HEK293T (cell line): ENCODE results near the gene UCN2.
A peak's percentile ranks its signal among the peaks of the same experiment; 100 is the strongest.

Source experiments
- CTCF ChIA-PET: fragments of 350-600 bp; formaldehyde crosslinking; extraction: SDS; loops from one replicate; lab custom pipeline; 2021; ENCODE audit warnings: antibody characterized with exemption, inconsistent platforms; lab: Yijun Ruan, JAX
- POLR2A ChIA-PET: fragments of 350-600 bp; formaldehyde crosslinking; extraction: SDS; loops from one replicate; lab custom pipeline; 2020; ENCODE audit warnings: antibody characterized with exemption, inconsistent platforms; lab: Yijun Ruan, JAX
- DNase-seq: peaks from one replicate; pipeline ENCODE4 v3.0.0; 2012; ENCODE audit warnings: mixed read lengths; ENCODE audit errors: extremely low spot score
- ARNT ChIP-seq: fragments of 450-650 bp; IDR thresholded peaks from 2 replicates; pipeline ENCODE4 v1.6.1; 2017; ENCODE audit warnings: mild to moderate bottlenecking
- BHLHE40 ChIP-seq: fragments of 450-650 bp; IDR thresholded peaks from 2 replicates; pipeline ENCODE4 v1.6.1; 2016; ENCODE audit warnings: mild to moderate bottlenecking, moderate library complexity, borderline replicate concordance
- CTBP1 ChIP-seq: fragments of 450-650 bp; IDR thresholded peaks from 2 replicates; pipeline ENCODE4 v1.6.1; 2016; ENCODE audit warnings: borderline replicate concordance
- ELF4 ChIP-seq: fragments of 450-650 bp; IDR thresholded peaks from 2 replicates; pipeline ENCODE4 v1.6.1; 2017; ENCODE audit warnings: antibody characterized with exemption
- FOXA1 ChIP-seq: fragments of 450-650 bp; IDR thresholded peaks from 2 replicates; pipeline ENCODE4 v1.6.1; 2016; ENCODE audit warnings: mild to moderate bottlenecking
- FOXK2 ChIP-seq: fragments of 450-650 bp; IDR thresholded peaks from 2 replicates; pipeline ENCODE4 v1.6.1; 2016; ENCODE audit warnings: mild to moderate bottlenecking
- FOXM1 ChIP-seq: fragments of 450-650 bp; IDR thresholded peaks from 2 replicates; pipeline ENCODE4 v1.6.1; 2017; ENCODE audit warnings: mild to moderate bottlenecking, borderline replicate concordance
- HDGF ChIP-seq: fragments of 450-650 bp; IDR thresholded peaks from 2 replicates; pipeline ENCODE4 v1.6.1; 2017; ENCODE audit warnings: antibody characterized with exemption, borderline replicate concordance
- L3MBTL2 ChIP-seq: fragments of 450-650 bp; conservative IDR thresholded peaks from 2 replicates; pipeline ENCODE4 v1.6.1; 2016; ENCODE audit warnings: mild to moderate bottlenecking
- LEF1 ChIP-seq: fragments of 450-650 bp; IDR thresholded peaks from 2 replicates; pipeline ENCODE4 v1.6.1; 2017; ENCODE audit warnings: mild to moderate bottlenecking, borderline replicate concordance
- NFRKB ChIP-seq: fragments of 450-650 bp; IDR thresholded peaks from 2 replicates; pipeline ENCODE4 v1.6.1; 2016; ENCODE audit warnings: mild to moderate bottlenecking, moderate library complexity
- PKNOX1 ChIP-seq: fragments of 450-650 bp; IDR thresholded peaks from 2 replicates; pipeline ENCODE4 v1.6.1; 2016
- SP1 ChIP-seq: fragments of 450-650 bp; IDR thresholded peaks from 2 replicates; pipeline ENCODE4 v1.6.1; 2017
- SUZ12 ChIP-seq: fragments of 450-650 bp; IDR thresholded peaks from 2 replicates; pipeline ENCODE4 v1.6.1; 2016; ENCODE audit warnings: mild to moderate bottlenecking
- TARDBP ChIP-seq: fragments of 450-650 bp; IDR thresholded peaks from 2 replicates; pipeline ENCODE4 v1.6.1; 2016
- ZNF384 ChIP-seq: fragments of 450-650 bp; IDR thresholded peaks from 2 replicates; pipeline ENCODE4 v1.6.1; 2016

UCN2 gene, protein sequence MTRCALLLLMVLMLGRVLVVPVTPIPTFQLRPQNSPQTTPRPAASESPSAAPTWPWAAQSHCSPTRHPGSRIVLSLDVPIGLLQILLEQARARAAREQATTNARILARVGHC

GRCh38 chr3:48563382-48563918 lies at the start of gene UCN2:
Gene UCN2 (minus strand): TSS chr3:48563781. CDS start chr3:48563124, 657 bp downstream.
- TF ChIP-seq SP1 (no peak), HDGF (no peak), L3MBTL2 (no peak), CTBP1 (no peak), ELF4 (no peak), FOXM1 (no peak)
- ChIA-PET POLR2A (no interaction called here), CTCF (interaction anchor here (0.9 kb wide), 1 partner anchor 127 kb away, joined by 3 read pairs; no protein-coding TSS in a partner anchor)
- no peak for DNase-seq

DNA sequence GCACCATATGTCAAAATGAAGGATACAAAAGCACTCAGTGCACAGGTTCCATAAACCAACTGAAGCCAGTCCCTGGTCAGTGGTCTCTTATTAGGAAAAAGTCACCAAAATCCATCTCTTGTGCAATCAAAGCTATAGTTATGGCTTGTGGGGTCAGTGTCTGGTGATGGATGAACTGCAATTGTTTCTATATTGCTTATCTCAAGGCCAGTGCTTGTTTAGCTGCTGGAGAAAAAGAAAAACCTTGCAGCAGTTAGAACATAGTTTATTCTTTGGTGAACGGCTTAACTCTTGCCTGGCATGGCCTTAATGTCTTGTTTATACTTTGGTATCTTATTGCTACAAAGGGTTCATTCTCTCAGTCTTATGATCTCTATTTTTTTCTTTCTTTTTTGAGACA lies 48.7 kb upstream of the UCN2 start:
- CTCF ChIA-PET: interaction anchor here (1.1 kb wide), 1 partner anchor 24 kb away, joined by 3 read pairs; no protein-coding TSS in a partner anchor
- POLR2A ChIA-PET: interaction anchor here (1.5 kb wide), 1 partner anchor 11 kb away, joined by 3 read pairs; no protein-coding TSS in a partner anchor
- DNase-seq: no peak
- TF ChIP-seq SP1 (no peak), PKNOX1 (no peak), TARDBP (no peak), CTBP1 (no peak), ARNT (no peak), ELF4 (no peak), ZNF384 (no peak), L3MBTL2 (no peak), HDGF (no peak), BHLHE40 (no peak)

DNA sequence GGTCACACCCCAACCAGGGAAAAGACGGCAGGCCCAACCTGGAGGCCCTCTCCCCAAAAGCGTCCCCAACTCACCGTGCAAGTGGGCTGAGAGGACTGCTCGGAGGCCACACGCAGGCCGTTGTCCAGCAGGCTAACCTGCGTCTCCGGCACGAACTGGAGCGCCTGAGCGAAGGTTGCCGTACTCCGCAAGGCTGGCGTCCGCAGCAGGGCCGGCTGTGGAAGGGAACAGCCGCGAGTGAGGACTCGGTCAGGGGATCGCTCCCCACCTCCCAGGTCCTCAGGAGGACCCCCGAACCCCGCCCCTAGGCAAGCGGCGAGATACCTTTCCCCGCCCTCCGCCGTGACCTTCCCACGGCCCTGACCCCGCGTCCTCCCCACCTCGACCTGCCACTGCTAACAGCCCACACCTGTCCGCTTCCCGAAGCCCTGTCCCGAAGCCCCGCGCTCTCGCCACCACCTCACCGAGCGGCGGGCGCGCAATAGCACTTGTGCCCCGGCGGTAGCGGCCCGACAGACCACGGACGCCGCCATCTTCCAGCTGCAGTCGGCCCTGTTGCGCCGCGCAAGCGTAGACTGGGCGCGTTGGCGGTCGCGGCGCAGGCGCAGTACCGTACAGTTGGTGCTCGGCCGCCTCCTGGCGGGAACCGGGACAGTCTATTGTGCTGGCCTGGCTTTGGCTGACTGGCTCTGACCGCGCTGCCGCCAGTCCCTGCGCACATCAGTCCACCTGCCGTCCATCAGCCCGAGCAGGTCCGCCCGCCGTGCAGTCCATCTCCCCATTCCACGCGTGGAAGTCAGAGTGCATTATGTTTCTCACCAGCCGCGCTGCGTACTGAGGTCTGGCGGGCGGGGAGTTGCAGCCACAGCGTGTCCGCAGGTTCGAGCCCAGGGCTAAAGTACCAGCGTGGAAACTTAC lies 45.8 kb upstream of the UCN2 start, which contains the start of gene UQCRC1:
TSS of gene UQCRC1 (minus strand) at position 559 of the 918 bp plus-strand sequence. CDS start at position 533, 26 bp downstream.
- TF ChIP-seq SUZ12: no peak
- no peak for TF ChIP-seq PKNOX1
- TF ChIP-seq L3MBTL2: peak; percentile 23; the same call in 1 of the 2 replicates
- CTCF ChIA-PET: interaction anchor here (0.7 to 1.7 kb wide), 3 partner anchors 14 to 51 kb away, joined by 3 to 8 read pairs (median 4); partner anchors contain the start of gene SLC26A6
- DNase-seq: peak; percentile 99
- POLR2A ChIA-PET: interaction anchor here (1.0 to 2.4 kb wide), 9 partner anchors 10 to 53 kb away, joined by 3 to 17 read pairs (median 4); partner anchors contain the start of genes PFKFB4, SLC26A6 and TMEM89

GRCh38 chr3:48607519-48607918 lies 43.9 kb upstream of the UCN2 start:
- CTCF ChIA-PET: no interaction called here
- POLR2A ChIA-PET: interaction anchor here (0.8 kb wide), 1 partner anchor 9 kb away, joined by 3 read pairs; no protein-coding TSS in a partner anchor
- no peak for DNase-seq
- no peak for TF ChIP-seq CTBP1
- TF ChIP-seq ZNF384: no peak

- CTCF ChIA-PET: no interaction called here
- POLR2A ChIA-PET: interaction anchor here (1.0 to 2.2 kb wide), 2 partner anchors 33 to 61 kb away, joined by 3 to 9 read pairs; partner anchors contain the start of genes CELSR3 and SLC26A6
- TF ChIP-seq ZNF384 (no peak), TARDBP (no peak), ELF4 (no peak), FOXM1 (no peak), SP1 (no peak), FOXK2 (no peak), LEF1 (no peak), PKNOX1 (no peak), FOXA1 (no peak), CTBP1 (no peak), NFRKB (no peak), ARNT (no peak), SUZ12 (no peak)
- DNase-seq: no peak
Observed at GRCh38 chr3:48601622-48601994, 38.0 kb upstream of the UCN2 start.
